Dermis lymphatic vessel endothelial cell (primary cell): ENCODE measurements around the gene GPANK1. TPM values are rescaled to one million over a fixed set of nuclear protein-coding genes. Genes with fewer than 3 reads are reported as not detected.

Experiments
- total RNA-seq: library from RNA; depleted of rRNA; stranded (reverse); fragments of >200 nt; gene quantifications from 2 replicates; pipeline ENCODE4 v1.2.1, GENCODE V29; 2014

Gene GPANK1
- 14.0 and 14.5 TPM in 2 replicates for total RNA-seq

GRCh38 chr6:31664790-31665500 lies at the start of gene GPANK1:
Gene GPANK1, minus strand, starts transcription at chr6:31664997. Its CDS starts 519 bp downstream, at chr6:31664478.

DNA sequence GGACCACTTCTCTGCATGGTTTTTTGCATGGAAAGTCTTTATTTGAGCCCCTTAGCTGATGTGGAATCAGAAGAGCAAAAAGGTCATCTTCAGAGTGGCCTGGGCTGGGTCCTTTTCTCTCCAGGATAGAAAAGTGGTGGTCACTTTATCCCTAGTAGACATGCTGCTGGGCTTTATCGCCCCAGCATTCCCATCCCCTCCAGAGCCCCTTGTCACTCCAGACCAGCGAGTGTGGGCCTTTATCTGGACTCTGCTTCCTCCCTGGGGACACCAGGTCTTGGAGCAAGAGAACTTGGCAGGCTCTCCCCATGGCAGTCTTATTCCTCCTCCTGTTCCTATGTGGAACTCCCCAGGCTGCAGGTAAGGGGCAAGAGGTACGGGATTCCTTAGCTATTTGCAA lies 41.8 kb upstream of the GPANK1 start, which contains the start of gene LY6G6F:
LY6G6F (plus strand) TSS at position 268 of the 400 bp plus-strand sequence; CDS start at position 309, 41 bp downstream.

DNA sequence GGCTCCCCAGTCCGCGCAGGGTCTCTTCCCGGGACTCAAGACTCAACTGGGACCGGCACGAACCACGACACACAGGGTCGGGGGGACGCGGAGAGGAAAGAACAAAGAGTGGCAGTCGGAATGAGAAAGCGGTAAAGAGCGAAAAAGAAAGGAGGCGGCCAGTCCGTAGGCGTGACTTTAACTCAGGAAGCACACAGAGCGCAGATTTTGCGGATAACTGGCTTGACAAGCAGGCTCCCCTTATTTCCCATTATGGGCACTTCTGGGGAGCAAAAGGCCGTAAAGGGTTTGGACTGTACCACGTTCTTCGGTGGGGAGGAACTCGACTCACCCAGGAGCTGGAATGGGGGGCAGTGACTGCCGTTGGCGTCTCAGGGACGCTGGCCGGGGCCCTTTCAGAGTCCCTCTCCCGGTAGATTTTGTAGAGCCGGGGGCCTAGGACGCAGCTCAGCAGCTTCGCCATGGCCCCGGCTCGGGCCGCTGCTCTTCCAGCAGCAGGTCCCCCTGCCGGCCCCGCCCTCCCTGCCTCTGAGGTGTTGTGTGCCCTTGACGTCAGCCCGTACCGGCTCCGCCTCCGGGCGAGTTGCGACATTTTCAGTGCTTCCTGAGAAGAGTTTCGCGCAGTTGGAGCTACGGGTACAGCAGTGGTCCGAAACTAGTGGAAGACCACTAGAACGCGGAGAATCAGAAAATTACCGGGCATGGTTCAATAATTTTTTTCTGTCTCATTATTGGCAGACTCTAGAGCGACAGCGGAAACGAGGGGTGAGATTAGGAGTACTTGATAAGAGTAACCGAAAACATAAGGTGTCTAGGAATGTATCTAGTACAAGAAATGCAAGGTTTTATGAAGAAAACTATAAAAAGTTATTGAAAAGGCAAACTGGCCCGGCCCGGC lies 38.3 kb upstream of the GPANK1 start, which contains the start of gene ABHD16A:
ABHD16A (minus strand) TSS at position 506 of the 898 bp plus-strand sequence; CDS start at position 463, 43 bp downstream.

GRCh38 chr6:31680226-31681134 lies 15.7 kb upstream of the GPANK1 start, which contains the start of gene LY6G5C:
Gene LY6G5C, minus strand, starts transcription at chr6:31681067. Its CDS starts 694 bp downstream, at chr6:31680373.

DNA sequence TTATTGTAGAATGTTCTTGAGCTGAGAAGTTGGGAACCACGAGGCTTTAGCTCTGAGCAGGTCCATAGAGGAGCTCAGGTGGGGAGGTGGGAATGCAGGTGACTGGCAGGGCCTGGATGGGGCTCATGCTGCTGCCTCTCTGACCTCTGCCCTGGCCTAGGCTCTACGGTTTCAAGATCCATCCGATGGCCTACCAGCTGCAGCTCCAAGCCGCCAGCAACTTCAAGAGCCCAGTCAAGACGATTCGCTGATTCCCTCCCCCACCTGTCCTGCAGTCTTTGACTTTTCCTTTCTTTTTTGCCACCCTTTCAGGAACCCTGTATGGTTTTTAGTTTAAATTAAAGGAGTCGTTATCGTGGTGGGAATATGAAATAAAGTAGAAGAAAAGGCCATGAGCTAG lies 4.9 kb upstream of the GPANK1 start, which contains the start of gene LY6G5B:
LY6G5B (plus strand) TSS at position 301 of the 400 bp plus-strand sequence. CDS start 975 bp downstream, outside the sequence.

GRCh38 chr6:31665501-31666336 lies 922 bp upstream of the GPANK1 start, which contains the start of gene CSNK2B:
Gene CSNK2B, plus strand, starts transcription at chr6:31666080. Its CDS starts 752 bp downstream, at chr6:31666832.

DNA sequence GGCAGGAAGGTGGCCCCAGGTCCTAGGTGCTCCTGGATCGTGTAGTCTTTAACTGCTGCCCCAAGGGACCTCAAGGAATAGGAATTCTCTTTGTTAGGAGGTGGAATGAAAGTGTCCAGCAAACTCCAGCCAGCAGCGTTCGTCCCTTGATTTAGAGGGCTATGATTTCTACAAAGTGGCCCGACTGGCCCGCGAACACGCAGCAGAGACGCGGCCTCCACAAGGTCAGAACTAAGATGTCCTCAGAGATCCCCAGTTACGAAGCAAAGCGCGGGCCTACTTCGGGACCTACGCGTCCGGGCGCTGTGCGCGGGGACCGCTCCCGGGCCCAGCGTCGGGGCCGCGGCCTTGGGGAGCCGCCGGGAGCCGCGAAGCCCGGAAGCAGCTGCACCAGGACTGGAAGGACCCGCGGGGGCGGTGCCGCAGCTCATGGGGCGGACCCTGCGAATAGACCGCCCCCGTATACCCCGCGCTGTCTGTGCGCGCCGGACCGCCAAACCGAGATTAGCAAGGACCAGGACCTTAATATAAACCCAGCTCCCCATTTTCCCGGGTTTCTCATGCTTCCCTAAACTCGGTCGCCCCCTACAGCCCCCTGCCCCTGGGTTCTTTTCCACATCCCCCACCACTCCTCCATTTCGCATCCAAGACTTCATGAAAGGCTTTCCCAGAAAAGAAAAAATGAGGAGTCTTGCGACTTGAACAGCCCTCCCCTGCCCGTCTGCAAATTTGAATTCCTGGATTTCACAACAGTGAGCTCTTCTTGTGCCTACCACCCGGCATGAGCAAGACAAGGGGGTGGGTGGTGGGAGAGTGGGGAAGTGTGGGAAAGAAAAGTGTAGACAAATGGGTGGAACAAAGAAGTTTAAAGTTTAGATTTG lies 4.2 kb downstream of the GPANK1 start, which contains the start of gene C6orf47:
C6orf47 (minus strand) TSS at position 398 of the 881 bp plus-strand sequence. CDS start 831 bp downstream, outside the sequence.

DNA sequence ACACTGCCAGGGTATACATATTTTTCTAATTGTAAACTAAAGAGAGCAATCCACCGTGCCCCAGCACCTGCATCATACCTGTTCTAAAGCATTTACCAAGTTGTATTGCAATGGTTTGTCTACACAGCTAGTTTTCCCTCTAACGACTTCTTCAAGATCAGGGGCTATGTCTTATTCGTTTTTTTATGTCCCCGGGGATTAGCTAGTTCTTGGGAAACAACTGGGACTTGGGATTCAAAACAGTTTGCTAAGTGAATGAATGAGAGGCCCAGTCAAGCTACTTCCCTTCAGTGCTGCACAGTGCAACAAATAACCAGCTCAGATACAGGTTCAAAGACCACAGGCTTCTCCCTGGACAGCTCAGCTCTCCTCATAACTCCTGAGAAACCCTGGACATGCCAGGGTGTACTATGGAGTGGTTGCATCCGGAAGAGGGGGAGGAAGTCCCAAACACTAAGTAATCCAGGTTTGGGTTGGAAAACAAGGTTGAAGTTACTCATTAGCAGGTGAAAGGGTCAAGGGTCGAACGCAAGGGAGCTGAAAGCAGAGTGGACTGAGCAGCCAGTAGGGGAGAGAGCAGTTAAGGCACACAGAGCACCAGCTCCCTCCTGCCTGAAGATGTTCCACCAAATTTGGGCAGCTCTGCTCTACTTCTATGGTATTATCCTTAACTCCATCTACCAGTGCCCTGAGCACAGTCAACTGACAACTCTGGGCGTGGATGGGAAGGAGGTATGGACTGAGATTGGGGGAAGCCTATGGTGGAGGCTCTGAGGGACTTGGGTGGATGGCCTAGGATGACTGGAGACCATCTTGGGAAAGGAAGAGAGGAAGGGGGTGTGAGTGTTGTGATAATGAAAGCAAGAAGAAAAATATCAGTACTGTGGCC lies 9.2 kb downstream of the GPANK1 start, which contains the start of gene APOM:
APOM (plus strand) TSS at position 546 of the 889 bp plus-strand sequence; CDS start at position 619, 73 bp downstream.

DNA sequence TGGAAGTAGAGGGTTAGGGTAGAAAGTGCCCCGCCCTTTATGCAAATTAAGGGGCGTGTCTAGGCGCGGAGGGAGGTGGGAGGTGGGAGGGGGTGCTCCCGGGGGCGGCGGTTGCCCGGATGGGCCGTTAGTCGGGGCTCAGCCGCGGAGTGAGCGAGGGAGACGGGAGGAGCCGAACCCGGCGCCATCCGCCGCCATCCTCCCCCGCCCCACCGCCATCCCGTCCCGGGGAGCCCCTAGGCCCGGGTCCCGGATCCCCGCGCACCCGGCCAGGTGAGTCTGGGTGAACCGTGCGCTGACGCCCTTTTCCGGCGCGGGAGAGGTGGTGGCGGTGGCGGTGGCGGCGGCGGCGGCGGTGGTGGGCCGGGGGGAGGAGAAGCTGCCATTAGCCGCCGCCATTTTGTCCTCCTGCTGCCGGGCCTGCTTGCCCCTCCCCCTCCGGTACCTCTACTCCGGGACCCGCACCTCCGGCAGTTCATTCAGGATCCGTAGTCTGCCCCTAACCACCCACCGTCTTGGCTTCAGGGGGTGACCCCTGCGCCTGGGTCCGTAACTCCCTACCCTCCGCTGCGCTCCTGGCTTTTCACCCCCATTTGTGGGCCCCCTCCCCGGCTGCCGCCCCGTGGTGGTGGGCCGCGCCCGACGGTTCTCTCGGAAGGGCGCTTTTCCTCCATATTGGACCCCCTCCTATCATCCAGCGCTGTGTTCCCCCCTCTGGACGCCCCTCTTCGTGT lies 44.0 kb downstream of the GPANK1 start, which contains the start of gene PRRC2A:
PRRC2A (plus strand) TSS at position 130 of the 734 bp plus-strand sequence. CDS start 2,075 bp downstream, outside the sequence.

DNA sequence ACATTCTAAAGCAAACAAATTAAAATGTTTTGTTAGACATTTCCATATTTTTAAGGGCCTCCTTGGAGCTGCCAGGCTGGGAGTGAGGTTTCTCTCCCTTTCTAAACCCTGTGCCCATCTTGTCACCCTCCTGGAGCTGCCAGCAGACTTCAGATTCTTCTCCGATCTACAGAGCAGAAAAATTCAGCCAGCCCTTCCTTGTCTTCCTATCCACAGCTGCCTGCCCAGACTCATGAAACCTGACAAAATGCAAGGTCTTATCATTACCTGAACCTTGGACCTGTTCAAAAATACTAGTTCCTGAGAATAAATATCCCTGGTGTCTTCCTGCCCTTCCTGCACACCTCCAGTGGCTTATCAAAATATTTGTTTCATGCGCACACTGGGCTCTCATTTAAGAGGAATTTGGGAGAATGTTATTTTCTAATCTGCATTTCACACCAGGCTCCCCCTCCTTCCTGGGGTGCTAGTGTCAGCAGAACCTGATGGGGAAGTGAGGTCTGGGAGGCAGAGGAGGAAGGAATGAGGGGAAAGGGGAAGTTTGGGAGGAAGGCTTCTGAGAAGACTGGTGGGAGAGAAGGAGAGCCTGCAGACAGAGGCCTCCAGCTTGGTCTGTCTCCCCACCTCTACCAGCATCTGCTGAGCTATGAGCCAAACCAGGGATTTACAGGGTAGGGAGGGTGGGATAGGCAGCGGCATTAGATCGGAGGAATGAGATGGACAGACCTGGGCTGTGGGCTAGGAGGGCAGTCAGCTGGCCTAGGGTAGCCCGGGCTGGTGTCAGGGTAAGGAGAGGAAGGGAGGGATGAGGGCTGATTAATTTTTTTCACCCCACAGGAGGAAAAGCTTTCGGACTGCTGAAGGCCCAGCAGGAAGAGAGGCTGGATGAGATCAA lies 49.9 kb downstream of the GPANK1 start, which contains the start of gene AIF1:
AIF1 (plus strand) TSS at position 551 of the 895 bp plus-strand sequence; CDS start at position 647, 96 bp downstream.

Other genes starting within 250 kb of the GPANK1 start
- gene MICB, start 166.9 kb downstream of the GPANK1 start, total RNA-seq = 7.5 and 7.9 TPM in 2 replicates
- not detected in 2 replicates for gene MCCD1, start 136.0 kb downstream of the GPANK1 start, total RNA-seq
- 269 and 380 TPM in 2 replicates for gene DDX39B, start 123.0 kb downstream of the GPANK1 start, total RNA-seq
- 0.11 and 0.17 TPM in 2 replicates for gene ATP6V1G2, start 118.4 kb downstream of the GPANK1 start, total RNA-seq
- 25.3 and 25.9 TPM in 2 replicates for gene NFKBIL1, start 117.4 kb downstream of the GPANK1 start, total RNA-seq
- not detected in 2 replicates for gene LTA, start 92.7 kb downstream of the GPANK1 start, total RNA-seq
- not detected in 2 replicates for gene TNF, start 89.4 kb downstream of the GPANK1 start, total RNA-seq
- gene LTB, start 82.6 kb downstream of the GPANK1 start, total RNA-seq = 2.9 and 3.2 TPM in 2 replicates
- gene LST1, start 78.7 kb downstream of the GPANK1 start, total RNA-seq = 0.11 and 0.26 TPM in 2 replicates
- not detected in 2 replicates for gene NCR3, start 72.0 kb downstream of the GPANK1 start, total RNA-seq
- gene AIF1, start 49.8 kb downstream of the GPANK1 start, total RNA-seq = 0.17 TPM in 1 of 2 replicates, not detected in the other
- 21.8 and 25.5 TPM in 2 replicates for gene PRRC2A, start 44.3 kb downstream of the GPANK1 start, total RNA-seq
- 105 and 110 TPM in 2 replicates for gene BAG6, start 12.3 kb downstream of the GPANK1 start, total RNA-seq
- gene APOM, start 9.1 kb downstream of the GPANK1 start, total RNA-seq = 0.52 and 0.54 TPM in 2 replicates
- gene C6orf47, start 4.2 kb downstream of the GPANK1 start, total RNA-seq = 22.6 and 24.2 TPM in 2 replicates
- gene CSNK2B, start 1.1 kb upstream of the GPANK1 start, total RNA-seq = 71.8 and 77.7 TPM in 2 replicates
- 1.4 and 1.9 TPM in 2 replicates for gene LY6G5B, start 5.0 kb upstream of the GPANK1 start, total RNA-seq
- gene LY6G5C, start 16.1 kb upstream of the GPANK1 start, total RNA-seq = 1.4 and 1.5 TPM in 2 replicates
- 52.7 and 62.4 TPM in 2 replicates for gene ABHD16A, start 38.3 kb upstream of the GPANK1 start, total RNA-seq
- not detected in 2 replicates for gene LY6G6F, start 41.9 kb upstream of the GPANK1 start, total RNA-seq
- not detected in 2 replicates for gene LY6G6D, start 50.4 kb upstream of the GPANK1 start, total RNA-seq
- gene LY6G6C, start 56.7 kb upstream of the GPANK1 start, total RNA-seq = not detected in 2 replicates
- gene MPIG6B, start 58.4 kb upstream of the GPANK1 start, total RNA-seq = not detected in 2 replicates
- 122 and 139 TPM in 2 replicates for gene DDAH2, start 64.3 kb upstream of the GPANK1 start, total RNA-seq
- gene CLIC1, start 71.5 kb upstream of the GPANK1 start, total RNA-seq = 545 and 566 TPM in 2 replicates
- gene MSH5, start 75.0 kb upstream of the GPANK1 start, total RNA-seq = 2.3 and 3.0 TPM in 2 replicates
- 2.2 and 8.0 TPM in 2 replicates for gene SAPCD1, start 97.7 kb upstream of the GPANK1 start, total RNA-seq
- 0.09 and 0.22 TPM in 2 replicates for gene VWA7, start 112.3 kb upstream of the GPANK1 start, total RNA-seq
- gene VARS1, start 130.8 kb upstream of the GPANK1 start, total RNA-seq = 31.2 and 36.4 TPM in 2 replicates
- 22.2 and 26.3 TPM in 2 replicates for gene LSM2, start 142.0 kb upstream of the GPANK1 start, total RNA-seq
- 1.2 and 1.5 TPM in 2 replicates for gene HSPA1L, start 150.3 kb upstream of the GPANK1 start, total RNA-seq
- gene HSPA1A, start 150.5 kb upstream of the GPANK1 start, total RNA-seq = 78.6 and 81.2 TPM in 2 replicates
- gene HSPA1B, start 162.7 kb upstream of the GPANK1 start, total RNA-seq = 16.9 and 34.6 TPM in 2 replicates
- 43.3 and 54.0 TPM in 2 replicates for gene NEU1, start 197.8 kb upstream of the GPANK1 start, total RNA-seq
- gene SLC44A4, start 214.0 kb upstream of the GPANK1 start, total RNA-seq = not detected in 2 replicates
- 24.9 and 29.6 TPM in 2 replicates for gene EHMT2, start 232.7 kb upstream of the GPANK1 start, total RNA-seq
- 2.4 and 2.8 TPM in 2 replicates for gene ZBTB12, start 237.1 kb upstream of the GPANK1 start, total RNA-seq